Colonic mucosa (tissue), 4 donors: ENCODE results near the gene R3HCC1L. TPM values are rescaled to one million over a fixed set of nuclear protein-coding genes. Genes with fewer than 3 reads are reported as not detected.

Source experiments
- DNase-seq: peaks from one replicate; pipeline ENCODE4 v3.0.0-alpha.2; 2020
- H3K27ac ChIP-seq: fragments of 200-600 bp; one replicate; pipeline ENCODE4 v1.8.0; 2021
- H3K27me3 ChIP-seq: fragments of 200-600 bp; one replicate; pipeline ENCODE4 v1.8.0; 2021
- H3K36me3 ChIP-seq: fragments of 200-600 bp; one replicate; pipeline ENCODE4 v1.8.0; 2021
- H3K4me1 ChIP-seq: fragments of 200-600 bp; one replicate; pipeline ENCODE4 v1.8.0; 2021; ENCODE audit warnings: mild to moderate bottlenecking
- H3K4me3 ChIP-seq: fragments of 200-600 bp; one replicate; pipeline ENCODE4 v1.8.0; 2021
- H3K9ac ChIP-seq, 2 donors: one replicate each; pipeline ENCODE4 v1.7.0; 2013; ENCODE audit warnings: control low read depth in 2 of 2, low read depth in 2 of 2, low read length in 2 of 2
- H3K9me3 ChIP-seq: fragments of 200-600 bp; one replicate; pipeline ENCODE4 v1.8.0; 2021
- intact Hi-C: fragments of 100-400 bp; cut with DNase I; formaldehyde crosslinking; loops from one replicate; pipeline ENCODE4 v1.14.1; 2022
- total RNA-seq, 2 donors: library from RNA; stranded (reverse); fragmentation: NEBNext Ultra II Directional in 1 of 2; extraction: Animal tissue kit (Norgen Biotek cat#: 25700) in 1 of 2; gene quantifications; one replicate each; pipeline ENCODE4 v1.2.1, GENCODE V29; 2021
- TF ChIP-seq, protein P1 (sequence below): fragments of 200-600 bp; IDR thresholded peaks from one replicate; pipeline ENCODE4 v1.8.0; 2022; ENCODE audit warnings: antibody characterized with exemption, mild to moderate bottlenecking
- donor health status: healthy.
- donor health status: DM: no; HTN: no; CAD: no.
- donor health status: DM: no; HTN: no; CAD: no.

R3HCC1L gene
- total RNA-seq, 2 donors from 2014 or later: 16.7 to 16.8 TPM

DNA sequence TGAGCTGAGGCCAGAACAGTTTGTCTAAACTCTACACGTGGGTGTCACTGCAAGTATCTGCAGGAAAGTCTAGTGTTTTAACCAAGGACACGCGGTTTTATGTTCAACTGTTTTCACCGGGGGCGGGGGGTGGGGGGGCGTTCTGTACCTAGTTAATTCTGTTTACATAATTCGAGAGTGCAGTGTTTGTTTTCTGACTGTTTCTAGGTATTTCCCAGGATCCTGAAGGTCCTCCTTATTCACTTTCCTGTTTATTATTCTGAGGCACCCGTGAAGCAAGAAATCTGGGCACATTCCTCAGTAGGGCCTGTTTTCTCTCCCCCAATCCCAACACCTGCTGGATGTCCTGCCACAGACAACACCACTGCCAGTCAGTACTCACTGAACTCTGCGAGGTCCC is 125.9 kb downstream of the R3HCC1L start:
- no peak overlapping the region for H3K27ac ChIP-seq
- TF ChIP-seq, protein P1, sequence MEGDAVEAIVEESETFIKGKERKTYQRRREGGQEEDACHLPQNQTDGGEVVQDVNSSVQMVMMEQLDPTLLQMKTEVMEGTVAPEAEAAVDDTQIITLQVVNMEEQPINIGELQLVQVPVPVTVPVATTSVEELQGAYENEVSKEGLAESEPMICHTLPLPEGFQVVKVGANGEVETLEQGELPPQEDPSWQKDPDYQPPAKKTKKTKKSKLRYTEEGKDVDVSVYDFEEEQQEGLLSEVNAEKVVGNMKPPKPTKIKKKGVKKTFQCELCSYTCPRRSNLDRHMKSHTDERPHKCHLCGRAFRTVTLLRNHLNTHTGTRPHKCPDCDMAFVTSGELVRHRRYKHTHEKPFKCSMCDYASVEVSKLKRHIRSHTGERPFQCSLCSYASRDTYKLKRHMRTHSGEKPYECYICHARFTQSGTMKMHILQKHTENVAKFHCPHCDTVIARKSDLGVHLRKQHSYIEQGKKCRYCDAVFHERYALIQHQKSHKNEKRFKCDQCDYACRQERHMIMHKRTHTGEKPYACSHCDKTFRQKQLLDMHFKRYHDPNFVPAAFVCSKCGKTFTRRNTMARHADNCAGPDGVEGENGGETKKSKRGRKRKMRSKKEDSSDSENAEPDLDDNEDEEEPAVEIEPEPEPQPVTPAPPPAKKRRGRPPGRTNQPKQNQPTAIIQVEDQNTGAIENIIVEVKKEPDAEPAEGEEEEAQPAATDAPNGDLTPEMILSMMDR: no peak
- intact Hi-C loops: no loop called here
- no peaks in the 10 kb centered on the region for H3K27me3 ChIP-seq
- no peak overlapping the region for H3K4me3 ChIP-seq
- no peaks in the 10 kb centered on the region for H3K4me1 ChIP-seq
- H3K36me3 ChIP-seq: no peaks in the 10 kb centered on the region
- H3K9me3 ChIP-seq: no peaks in the 10 kb centered on the region
- no peak overlapping the region for H3K9ac ChIP-seq
- no peak for DNase-seq

DNA sequence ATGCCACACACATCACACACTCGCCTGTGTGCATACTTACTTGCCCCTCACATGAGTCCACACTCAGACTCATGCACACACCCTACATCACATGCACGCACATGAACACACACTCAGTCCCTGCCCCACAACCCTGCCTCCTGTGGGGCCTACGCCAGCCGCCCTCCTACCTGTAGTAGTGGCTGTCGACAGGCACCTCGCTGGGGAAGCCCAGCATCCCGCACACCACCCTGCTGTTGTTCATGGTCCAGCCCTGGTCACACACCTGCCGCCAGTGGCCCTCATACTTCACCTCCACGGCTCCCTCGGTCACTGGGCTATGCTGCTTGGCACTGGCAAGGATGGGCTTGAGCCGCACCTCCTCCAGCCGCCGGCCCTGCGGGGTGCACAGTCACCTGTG is 126.3 kb downstream of the R3HCC1L start:
- Histone ChIP-seq H3K27ac (no peak overlapping the region), H3K4me3 (no peak overlapping the region), H3K9me3 (no peaks in the 10 kb centered on the region), H3K9ac (no peak overlapping the region), H3K4me1 (no peaks in the 10 kb centered on the region), H3K36me3 (no peaks in the 10 kb centered on the region), H3K27me3 (no peaks in the 10 kb centered on the region)
- no peak for DNase-seq
- TF ChIP-seq, protein P1: no peak
- intact Hi-C loops: no loop called here

DNA sequence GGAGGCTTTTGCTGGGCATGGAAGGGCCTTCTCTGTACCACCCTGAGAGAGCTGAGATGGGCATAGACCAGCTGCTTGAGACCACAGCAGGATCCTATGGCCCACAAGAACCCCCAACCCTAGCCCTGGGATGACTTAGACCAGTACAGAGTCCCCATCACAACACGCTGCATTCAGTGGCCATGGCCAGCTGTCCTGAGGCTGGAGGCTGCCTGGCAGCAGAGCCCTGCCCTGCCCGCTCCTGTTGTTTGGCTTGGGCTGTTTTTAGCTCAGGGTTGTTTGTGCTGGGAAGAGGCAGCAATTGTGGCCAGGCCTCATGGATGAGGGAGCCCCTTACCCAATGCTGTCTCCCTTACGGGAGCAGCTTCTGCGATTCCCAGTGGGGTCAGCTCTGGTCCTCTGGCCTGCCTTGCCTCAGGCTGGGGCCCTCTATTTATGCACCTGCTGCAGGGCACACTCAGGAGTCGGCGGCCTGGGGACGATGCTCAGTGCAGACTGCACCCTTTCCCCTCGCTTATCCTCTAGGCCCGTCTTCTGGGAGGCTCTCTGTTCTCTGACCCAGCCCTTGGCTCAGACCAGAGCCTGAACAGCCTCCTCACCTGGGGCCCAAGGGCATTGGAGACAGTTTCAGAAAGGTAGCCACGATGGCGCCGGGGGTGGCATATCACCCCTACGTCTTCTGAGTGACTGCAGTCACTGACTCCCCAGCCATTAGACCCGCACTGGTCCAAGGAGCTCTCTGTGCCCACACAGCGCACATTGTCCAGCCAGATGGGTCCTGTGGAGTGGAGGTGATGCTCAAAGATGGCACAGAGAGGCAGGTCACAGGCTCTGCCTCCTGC is 127.2 kb downstream of the R3HCC1L start:
- H3K36me3 ChIP-seq: no peaks in the 10 kb centered on the region
- no peak overlapping the region for H3K9ac ChIP-seq
- H3K4me3 ChIP-seq: no peak overlapping the region
- no peaks in the 10 kb centered on the region for H3K9me3 ChIP-seq
- TF ChIP-seq, protein P1: no peak
- intact Hi-C loops: no loop called here
- H3K4me1 ChIP-seq: no peaks in the 10 kb centered on the region
- no peak for DNase-seq
- H3K27me3 ChIP-seq: no peaks in the 10 kb centered on the region
- no peak overlapping the region for H3K27ac ChIP-seq

DNA sequence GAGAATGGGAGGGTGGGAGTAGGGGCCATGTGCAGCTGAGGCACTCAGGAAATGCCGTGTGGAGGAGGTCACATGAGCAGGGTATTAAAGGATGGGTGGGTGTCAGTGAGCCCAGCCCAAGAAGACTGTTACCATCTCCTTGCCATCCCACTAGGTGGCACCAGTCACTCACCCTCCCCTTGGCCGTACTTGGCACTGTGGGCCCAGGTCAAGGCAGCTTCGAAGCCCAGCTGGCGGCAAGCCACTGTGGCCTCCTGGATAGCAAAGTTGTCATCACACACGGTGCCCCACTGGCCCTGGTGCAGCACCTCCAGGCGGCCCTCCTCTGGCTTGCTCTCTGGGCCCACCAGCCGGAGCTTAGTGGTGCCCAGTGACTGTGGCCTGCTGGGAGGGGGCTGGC is 128.1 kb downstream of the R3HCC1L start:
- Histone ChIP-seq H3K4me1 (no peaks in the 10 kb centered on the region), H3K4me3 (no peak overlapping the region), H3K27ac (no peak overlapping the region), H3K27me3 (peaks cover 5% of the 10 kb centered on the region), H3K36me3 (no peaks in the 10 kb centered on the region), H3K9me3 (no peaks in the 10 kb centered on the region), H3K9ac (no peak overlapping the region)
- intact Hi-C loops: no loop called here
- no peak for DNase-seq
- TF ChIP-seq, protein P1: no peak

DNA sequence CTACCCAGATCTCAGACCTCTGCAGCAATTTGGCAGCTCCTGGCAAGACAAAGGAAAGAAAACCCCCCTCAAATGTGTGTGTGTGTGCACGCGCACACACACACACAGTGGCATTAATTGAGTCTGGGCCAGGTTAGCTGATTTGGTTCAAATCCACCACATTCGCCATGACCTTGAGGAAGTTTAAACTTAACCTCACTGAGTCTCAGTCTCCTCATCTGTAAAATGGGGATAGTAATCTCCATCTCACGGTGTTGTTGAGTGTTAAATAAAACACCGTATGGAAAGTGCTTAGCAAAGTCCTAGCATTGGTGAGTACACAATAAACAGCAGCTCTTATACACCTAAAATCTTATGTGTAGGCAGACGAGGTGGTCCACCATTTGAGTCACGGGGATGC is 128.6 kb downstream of the R3HCC1L start:
- Histone ChIP-seq H3K4me3 (no peak overlapping the region), H3K9ac (no peak overlapping the region), H3K27ac (no peak overlapping the region), H3K36me3 (no peaks in the 10 kb centered on the region), H3K27me3 (peaks cover 9% of the 10 kb centered on the region), H3K9me3 (no peaks in the 10 kb centered on the region), H3K4me1 (no peaks in the 10 kb centered on the region)
- DNase-seq: no peak
- intact Hi-C loops: no loop called here
- TF ChIP-seq, protein P1: no peak
